Muscle of leg (tissue), 11 donors: ENCODE measurements around the gene BBS1. TPM values are rescaled to one million over a fixed set of nuclear protein-coding genes. Genes with fewer than 3 reads are reported as not detected.
"Not testable (repeated sequence)": the region's sequence is repeated elsewhere in the genome, so short reads cannot be mapped to it uniquely, and the experiment has no call there.

Experiments used
- DNase-seq: peaks from one replicate; pipeline ENCODE4 v3.0.0; 2013
- H3K27ac ChIP-seq: one replicate; pipeline ENCODE4 v1.5.1; 2013; ENCODE audit warnings: mild to moderate bottlenecking, low read length, control low read depth
- H3K27me3 ChIP-seq: one replicate; pipeline ENCODE4 v1.6.1; 2013; ENCODE audit warnings: low read length; ENCODE audit not compliant: control insufficient read depth, insufficient read depth
- H3K36me3 ChIP-seq: one replicate; pipeline ENCODE4 v1.6.1; 2013; ENCODE audit warnings: low read length; ENCODE audit not compliant: control insufficient read depth, insufficient read depth
- H3K4me1 ChIP-seq: one replicate; pipeline ENCODE4 v1.6.1; 2013; ENCODE audit warnings: low read length; ENCODE audit not compliant: control insufficient read depth, insufficient read depth
- H3K4me3 ChIP-seq: one replicate; pipeline ENCODE4 v1.5.1; 2013; ENCODE audit warnings: low read length, control low read depth
- H3K9me3 ChIP-seq: replicated peaks from 2 replicates; pipeline ENCODE4 v1.6.1; 2013; ENCODE audit warnings: low read depth, low read length; ENCODE audit not compliant: control insufficient read depth
- WGBS: methylation state at CpG from one replicate; pipeline ENCODE4 v1.1.5; 2013; ENCODE audit warnings: missing lambda C conversion rate; ENCODE audit not compliant: insufficient coverage; 5-methylcytosine and 5-hydroxymethylcytosine counted together
- polyA plus RNA-seq, 8 donors: library from polyadenylated mRNA; unstranded; fragments of 120-200 nt; gene quantifications; one replicate each; pipeline versions ENCODE4 v1.2.1 to v1.2.3, GENCODE V29; 2013; ENCODE audit warnings: inconsistent platforms in 1 of 8, low replicate concordance in 1 of 8; ENCODE audit not compliant: insufficient read length in 8 of 8, insufficient read depth in 1 of 8
- total RNA-seq: library from RNA; stranded (reverse); fragments of 120-200 nt; gene quantifications from one replicate; pipeline ENCODE4 v1.2.4, GENCODE V29; 2013

BBS1 gene
- total and polyA plus RNA-seq, 9 donors: 13.2 to 22.6 (median 18.2) TPM

DNA sequence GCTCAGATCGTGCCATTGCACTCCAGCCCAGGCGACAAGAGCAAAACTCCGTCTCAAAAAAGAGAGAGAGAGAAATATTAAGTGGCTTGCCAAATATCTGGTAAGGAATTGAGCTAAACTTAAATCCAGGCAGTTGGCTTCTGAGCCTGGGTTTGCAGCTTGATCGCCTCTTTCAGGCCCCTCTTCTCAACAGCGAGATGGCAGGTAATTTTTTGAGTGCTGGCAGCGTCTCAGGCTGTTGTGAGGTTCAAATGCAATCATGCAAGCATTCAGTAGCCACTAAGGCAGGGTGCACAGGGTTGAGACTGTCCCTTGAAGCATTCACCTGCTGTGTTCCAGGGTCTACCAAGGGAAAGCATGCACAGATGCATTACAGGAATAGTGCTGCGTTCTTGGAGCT, 58.6 kb downstream of the BBS1 start:
- Histone ChIP-seq H3K4me1 (peaks cover 10% of the 10 kb centered on the region), H3K4me3 (no peak overlapping the region), H3K27ac (no peak overlapping the region), H3K27me3 (peaks cover 4% of the 10 kb centered on the region), H3K36me3 (peaks cover 5% of the 10 kb centered on the region), H3K9me3 (no peaks in the 10 kb centered on the region)
- DNase-seq: no peak
- 72% methylated on average over 7 of the region's 7 CpGs for WGBS

- peaks cover 4% of the 10 kb centered on the region for H3K36me3 ChIP-seq
- 18% methylated on average over 2 of the region's 5 CpGs for WGBS
These were observed 59.8 kb downstream of the BBS1 start for GRCh38 chr11:66570079-66570849.

GRCh38 chr11:66570850-66571180, 60.4 kb downstream of the BBS1 start:
- Histone ChIP-seq H3K9me3 (no peaks in the 10 kb centered on the region), H3K4me3 (no peak overlapping the region), H3K4me1 (peaks cover 10% of the 10 kb centered on the region), H3K27ac (no peak overlapping the region), H3K36me3 (peaks cover 2% of the 10 kb centered on the region), H3K27me3 (peaks cover 4% of the 10 kb centered on the region)
- no peak for DNase-seq
- WGBS: 100% methylated on average over 1 of the region's 2 CpGs

More at GRCh38 chr11:66570079-66570849, 59.8 kb downstream of the BBS1 start:
- Histone ChIP-seq H3K4me3 (no peak overlapping the region), H3K27me3 (peaks cover 4% of the 10 kb centered on the region), H3K27ac (no peak overlapping the region), H3K9me3 (no peaks in the 10 kb centered on the region), H3K4me1 (peaks cover 10% of the 10 kb centered on the region)
- no peak for DNase-seq

DNA sequence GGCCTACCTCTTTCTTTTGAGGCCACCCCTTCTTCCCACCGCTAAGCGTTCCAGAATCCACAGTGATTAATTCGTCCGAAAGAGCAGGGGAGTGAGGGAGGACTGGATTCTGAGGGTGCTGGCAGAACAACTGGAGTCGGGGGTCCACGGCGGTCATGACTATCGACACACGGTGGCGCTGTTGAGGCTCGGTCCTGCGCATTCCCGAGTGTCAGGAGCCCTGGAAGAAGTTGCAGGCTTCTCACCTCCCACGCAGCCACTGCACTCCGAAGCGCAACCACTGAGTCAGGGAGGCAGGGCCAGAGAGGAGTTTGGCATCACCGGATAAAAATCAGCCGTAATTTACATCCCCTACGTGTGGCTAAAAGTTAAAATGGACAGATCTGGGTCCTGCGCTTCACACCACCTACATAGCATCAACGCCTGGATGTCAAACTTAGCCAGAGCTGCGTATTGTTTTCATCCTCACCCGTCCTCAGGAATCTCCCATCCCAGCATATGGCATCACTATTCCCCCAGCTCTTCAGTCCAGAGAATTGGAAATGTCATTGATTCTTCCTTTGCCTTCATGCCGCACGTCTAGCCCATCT, 68.7 kb downstream of the BBS1 start:
- DNase-seq: peak; percentile 75
- no peaks in the 10 kb centered on the region for H3K36me3 ChIP-seq
- peaks cover 3% of the 10 kb centered on the region for H3K27me3 ChIP-seq
- no peak overlapping the region for H3K27ac ChIP-seq
- WGBS: 20% methylated on average over 17 of the region's 25 CpGs
- no peak overlapping the region for H3K4me3 ChIP-seq
- peaks cover 4% of the 10 kb centered on the region for H3K4me1 ChIP-seq
- H3K9me3 ChIP-seq: no peaks in the 10 kb centered on the region

DNA sequence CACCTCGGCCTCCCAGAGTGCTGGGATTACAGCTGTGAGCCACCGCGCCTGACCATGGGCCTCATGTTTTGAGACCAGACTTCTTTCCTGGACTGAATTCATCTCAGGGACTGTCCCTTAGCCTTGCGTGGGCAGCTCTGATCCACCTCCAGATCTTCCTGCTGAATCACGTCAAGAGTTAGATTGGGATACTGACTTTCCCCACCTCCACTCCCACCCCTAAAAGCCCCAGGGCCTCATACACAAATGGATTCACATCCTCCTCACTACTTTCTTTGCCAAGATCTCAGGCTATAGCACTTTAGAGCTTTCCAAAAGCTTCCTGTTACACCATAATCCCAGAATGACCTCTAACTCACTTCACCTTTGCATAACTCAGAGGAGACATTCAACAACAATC, 70.4 kb downstream of the BBS1 start:
- Histone ChIP-seq H3K4me3 (no peak overlapping the region), H3K4me1 (peaks cover 4% of the 10 kb centered on the region), H3K27ac (no peak overlapping the region), H3K27me3 (peaks cover 3% of the 10 kb centered on the region), H3K9me3 (no peaks in the 10 kb centered on the region), H3K36me3 (no peaks in the 10 kb centered on the region)
- 24% methylated on average over 5 of the region's 5 CpGs for WGBS
- peak; percentile 61 for DNase-seq

GRCh38 chr11:66581261-66581660, 70.8 kb downstream of the BBS1 start:
- Histone ChIP-seq H3K4me1 (peaks cover 4% of the 10 kb centered on the region), H3K27ac (no peak overlapping the region), H3K9me3 (no peaks in the 10 kb centered on the region), H3K27me3 (peaks cover 3% of the 10 kb centered on the region), H3K36me3 (no peaks in the 10 kb centered on the region), H3K4me3 (no peak overlapping the region)
- WGBS: 17% methylated on average over 1 of the region's 3 CpGs
- DNase-seq: no peak

DNA sequence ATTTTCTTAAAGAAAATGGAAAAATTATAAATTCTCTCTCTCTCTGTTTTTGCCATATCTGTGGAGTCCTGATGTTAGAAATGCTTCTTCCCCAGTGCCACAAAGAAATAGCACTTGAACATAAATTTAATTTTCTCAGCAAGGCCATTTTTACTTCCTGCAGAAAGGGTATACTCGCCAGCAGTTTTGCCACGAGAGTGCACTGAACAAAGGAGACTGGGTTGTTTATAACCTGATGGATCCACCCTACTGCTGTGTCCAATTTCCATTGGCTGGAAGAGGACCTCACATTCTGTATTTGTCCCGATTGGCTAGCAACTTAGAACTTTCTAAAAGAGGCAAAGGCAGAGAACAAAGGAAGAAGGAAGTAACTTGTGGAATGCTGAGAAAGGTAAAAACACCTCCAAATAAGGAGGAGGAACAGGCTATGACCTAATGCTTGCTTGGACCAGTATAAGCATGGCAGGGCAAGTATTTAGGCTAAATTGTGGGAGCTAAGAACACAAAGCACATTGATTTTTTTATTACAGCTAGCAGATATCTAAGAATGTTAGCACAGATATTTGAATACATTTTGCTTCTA, 72.2 kb downstream of the BBS1 start:
- DNase-seq, H3K27me3 ChIP-seq, H3K36me3 ChIP-seq, H3K4me1 ChIP-seq, H3K27ac ChIP-seq, H3K9me3 ChIP-seq, H3K4me3 ChIP-seq: not testable (repeated sequence)
- WGBS: 92% methylated on average over 2 of the region's 3 CpGs

Other genes starting within 250 kb of the BBS1 start
- gene RAB1B, start 242.0 kb upstream of the BBS1 start, total RNA-seq: 69.7 TPM
- 100 to 1,000 TPM in 6 of 8 donors, 10 to 100 TPM in 2; 90.1 to 111 (median 101) TPM for gene RAB1B, start 242.0 kb upstream of the BBS1 start, polyA plus RNA-seq
- 1.0 TPM for gene CNIH2, start 232.5 kb upstream of the BBS1 start, total RNA-seq
- gene CNIH2, start 232.5 kb upstream of the BBS1 start, polyA plus RNA-seq: 1 to 10 TPM; 2.5 to 5.4 (median 4.4) TPM
- 58.9 TPM for gene YIF1A, start 221.5 kb upstream of the BBS1 start, total RNA-seq
- 10 to 100 TPM; 45.3 to 56.2 (median 53.0) TPM for gene YIF1A, start 221.5 kb upstream of the BBS1 start, polyA plus RNA-seq
- not detected for gene TMEM151A, start 218.7 kb upstream of the BBS1 start, total RNA-seq
- gene TMEM151A, start 218.7 kb upstream of the BBS1 start, polyA plus RNA-seq: under 1 TPM in 1 of 8 donors, not detected in 7; 0.04 TPM
- gene CD248, start 193.6 kb upstream of the BBS1 start, total RNA-seq: 24.5 TPM
- 100 to 1,000 TPM in 4 of 8 donors, 10 to 100 TPM in 4; 65.9 to 134 (median 98.9) TPM for gene CD248, start 193.6 kb upstream of the BBS1 start, polyA plus RNA-seq
- gene RIN1, start 174.2 kb upstream of the BBS1 start, total RNA-seq: 6.0 TPM
- gene RIN1, start 174.2 kb upstream of the BBS1 start, polyA plus RNA-seq: 1 to 10 TPM; 5.3 to 9.6 (median 7.7) TPM
- 25.0 TPM for gene BRMS1, start 165.5 kb upstream of the BBS1 start, total RNA-seq
- gene BRMS1, start 165.5 kb upstream of the BBS1 start, polyA plus RNA-seq: 10 to 100 TPM; 20.5 to 27.0 (median 23.6) TPM
- gene B4GAT1, start 163.0 kb upstream of the BBS1 start, total RNA-seq: 25.7 TPM
- gene B4GAT1, start 163.0 kb upstream of the BBS1 start, polyA plus RNA-seq: 10 to 100 TPM; 17.7 to 24.1 (median 22.9) TPM
- 10.1 TPM for gene SLC29A2, start 138.9 kb upstream of the BBS1 start, total RNA-seq
- 10 to 100 TPM; 16.2 to 35.4 (median 30.0) TPM for gene SLC29A2, start 138.9 kb upstream of the BBS1 start, polyA plus RNA-seq
- gene NPAS4, start 89.6 kb upstream of the BBS1 start, total RNA-seq: 0.27 TPM
- gene NPAS4, start 89.6 kb upstream of the BBS1 start, polyA plus RNA-seq: under 1 TPM in 7 of 8 donors, not detected in 1; 0.05 to 0.57 (median 0.14) TPM
- 59.0 TPM for gene MRPL11, start 71.8 kb upstream of the BBS1 start, total RNA-seq
- 10 to 100 TPM; 49.6 to 62.4 (median 54.9) TPM for gene MRPL11, start 71.8 kb upstream of the BBS1 start, polyA plus RNA-seq
- gene PELI3, start 43.7 kb upstream of the BBS1 start, total RNA-seq: 8.2 TPM
- 1 to 10 TPM; 4.7 to 6.5 (median 5.7) TPM for gene PELI3, start 43.7 kb upstream of the BBS1 start, polyA plus RNA-seq
- gene DPP3, start 30.2 kb upstream of the BBS1 start, total RNA-seq: 22.3 TPM
- 10 to 100 TPM; 18.5 to 27.2 (median 23.1) TPM for gene DPP3, start 30.2 kb upstream of the BBS1 start, polyA plus RNA-seq
- 3.5 TPM for gene ZDHHC24, start 35.4 kb downstream of the BBS1 start, total RNA-seq
- gene ZDHHC24, start 35.4 kb downstream of the BBS1 start, polyA plus RNA-seq: 1 to 10 TPM; 3.2 to 4.7 (median 3.8) TPM
- 81.6 TPM for gene ACTN3, start 36.3 kb downstream of the BBS1 start, total RNA-seq
- gene ACTN3, start 36.3 kb downstream of the BBS1 start, polyA plus RNA-seq: 100 to 1,000 TPM in 2 of 8 donors, 10 to 100 TPM in 5, 1 to 10 TPM in 1; 8.3 to 162 (median 39.3) TPM
- 29.0 TPM for gene CTSF, start 58.0 kb downstream of the BBS1 start, total RNA-seq
- 10 to 100 TPM; 22.4 to 36.7 (median 25.8) TPM for gene CTSF, start 58.0 kb downstream of the BBS1 start, polyA plus RNA-seq
- 0.09 TPM for gene CCDC87, start 82.4 kb downstream of the BBS1 start, total RNA-seq
- under 1 TPM; 0.10 to 0.15 (median 0.13) TPM for gene CCDC87, start 82.4 kb downstream of the BBS1 start, polyA plus RNA-seq
- 32.1 TPM for gene CCS, start 82.5 kb downstream of the BBS1 start, total RNA-seq
- 10 to 100 TPM; 30.1 to 49.2 (median 39.2) TPM for gene CCS, start 82.5 kb downstream of the BBS1 start, polyA plus RNA-seq
- gene RBM14, start 106.0 kb downstream of the BBS1 start, total RNA-seq: 25.9 TPM
- gene RBM14, start 106.0 kb downstream of the BBS1 start, polyA plus RNA-seq: 10 to 100 TPM; 35.2 to 56.5 (median 42.9) TPM
- 98.1 TPM for gene RBM4, start 128.1 kb downstream of the BBS1 start, total RNA-seq
- 100 to 1,000 TPM; 123 to 167 (median 148) TPM for gene RBM4, start 128.1 kb downstream of the BBS1 start, polyA plus RNA-seq
- gene RBM4B, start 167.3 kb downstream of the BBS1 start, total RNA-seq: 26.7 TPM
- 10 to 100 TPM; 28.3 to 42.8 (median 31.7) TPM for gene RBM4B, start 167.3 kb downstream of the BBS1 start, polyA plus RNA-seq
- 13.3 TPM for gene SPTBN2, start 218.6 kb downstream of the BBS1 start, total RNA-seq
- 10 to 100 TPM in 6 of 8 donors, 1 to 10 TPM in 2; 8.6 to 19.0 (median 16.9) TPM for gene SPTBN2, start 218.6 kb downstream of the BBS1 start, polyA plus RNA-seq